M059J (cell line): ENCODE measurements around the gene PIGL. TPM values are rescaled to one million over a fixed set of nuclear protein-coding genes. Genes with fewer than 3 reads are reported as not detected.

ENCODE experiments used
- DNase-seq: peaks from one replicate; pipeline ENCODE4 v3.0.0-alpha.2; 2012; ENCODE audit warnings: low read depth
- total RNA-seq: library from RNA; depleted of rRNA; stranded (reverse); fragments of >200 nt; shearing (Covaris generic); gene quantifications from 2 replicates; pipeline ENCODE4 v1.2.3, GENCODE V29; 2014

PIGL gene
- total RNA-seq, 1 experiment from 2014 or later = 11.7 TPM

- no peak for DNase-seq
These were observed 56.9 kb downstream of the PIGL start for GRCh38 chr17:16273929-16274339.

- DNase-seq = no peak
These were observed 58.0 kb downstream of the PIGL start for GRCh38 chr17:16275024-16275423.

- no peak for DNase-seq
These were observed 60.2 kb downstream of the PIGL start for GRCh38 chr17:16277163-16277562.

GRCh38 chr17:16281351-16281750 lies 64.3 kb downstream of the PIGL start:
- peak; percentile 81 for DNase-seq

GRCh38 chr17:16282522-16282921 lies 65.5 kb downstream of the PIGL start:
- peak; percentile 93 for DNase-seq

- peak; percentile 32 for DNase-seq
These were observed 66.7 kb downstream of the PIGL start for GRCh38 chr17:16283705-16284104.

GRCh38 chr17:16285646-16286008 lies 68.6 kb downstream of the PIGL start:
- no peak for DNase-seq

GRCh38 chr17:16286009-16286946 lies 69.3 kb downstream of the PIGL start:
- DNase-seq = peak; percentile 99

GRCh38 chr17:16286947-16287562 lies 70.0 kb downstream of the PIGL start:
- DNase-seq = no peak

- DNase-seq = peak; percentile 70
These were observed 70.6 kb downstream of the PIGL start for GRCh38 chr17:16287563-16288027.

GRCh38 chr17:16288860-16289571 lies 72.0 kb downstream of the PIGL start:
- DNase-seq = no peak

- DNase-seq = no peak
These were observed 76.9 kb downstream of the PIGL start for GRCh38 chr17:16293931-16294330.

GRCh38 chr17:16294560-16294959 lies 77.5 kb downstream of the PIGL start:
- no peak for DNase-seq

- peak; percentile 43 for DNase-seq
These were observed 79.1 kb downstream of the PIGL start for GRCh38 chr17:16296072-16296471.

- no peak for DNase-seq
These were observed 80.5 kb downstream of the PIGL start for GRCh38 chr17:16297367-16298139.

- no peak for DNase-seq
These were observed 81.2 kb downstream of the PIGL start for GRCh38 chr17:16298140-16298662.

- DNase-seq = no peak
These were observed 83.5 kb downstream of the PIGL start for GRCh38 chr17:16300554-16300953.

GRCh38 chr17:16301963-16302855 lies 85.2 kb downstream of the PIGL start:
- DNase-seq = peak; percentile 39

- DNase-seq = no peak
These were observed 85.8 kb downstream of the PIGL start for GRCh38 chr17:16302856-16303255.

GRCh38 chr17:16304830-16305229 lies 87.8 kb downstream of the PIGL start:
- DNase-seq = peak; percentile 17
